Measurements from ENCODE around the gene ZBTB20.

The ZBTB20 gene

DNA sequence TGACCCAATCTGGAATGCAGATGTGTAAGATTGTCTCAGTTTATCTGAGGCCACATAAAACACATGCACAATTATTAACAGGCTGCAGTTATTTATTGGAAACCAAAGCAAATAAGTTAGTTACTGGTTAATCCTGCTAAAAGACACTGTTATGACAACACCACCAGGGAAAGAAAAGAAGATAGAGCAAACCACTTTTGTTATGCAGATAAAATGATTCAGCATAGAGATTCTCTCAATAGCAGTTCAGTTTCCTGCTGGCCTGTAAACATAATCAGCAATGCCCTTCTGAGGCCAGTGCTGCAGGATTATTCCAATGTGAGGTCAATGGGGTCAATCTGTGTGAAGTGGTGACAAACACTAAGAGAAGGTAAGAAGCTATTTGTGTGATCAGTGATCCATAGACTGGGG, 244.4 kb downstream of the ZBTB20 start:
- DNase-seq = no peak

DNA sequence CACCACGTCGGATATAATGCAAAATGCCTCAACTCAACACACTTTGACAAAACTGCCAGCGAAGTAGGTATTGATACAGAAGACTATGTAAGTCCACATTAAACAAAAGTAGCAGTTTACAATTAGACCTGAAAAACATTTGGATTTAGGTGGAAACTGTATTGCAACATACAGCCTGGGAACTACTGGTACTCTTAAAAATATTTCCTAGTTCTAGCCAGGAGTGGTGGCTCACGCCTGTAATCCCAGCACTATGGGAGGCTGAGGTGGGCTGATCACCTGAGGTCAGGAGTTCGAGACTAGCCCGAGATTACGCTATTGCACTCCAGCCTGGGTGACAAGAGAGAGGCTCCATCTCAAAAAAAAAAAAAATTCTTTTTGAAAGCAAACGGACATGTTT, 246.2 kb downstream of the ZBTB20 start:
- no peak for DNase-seq

DNA sequence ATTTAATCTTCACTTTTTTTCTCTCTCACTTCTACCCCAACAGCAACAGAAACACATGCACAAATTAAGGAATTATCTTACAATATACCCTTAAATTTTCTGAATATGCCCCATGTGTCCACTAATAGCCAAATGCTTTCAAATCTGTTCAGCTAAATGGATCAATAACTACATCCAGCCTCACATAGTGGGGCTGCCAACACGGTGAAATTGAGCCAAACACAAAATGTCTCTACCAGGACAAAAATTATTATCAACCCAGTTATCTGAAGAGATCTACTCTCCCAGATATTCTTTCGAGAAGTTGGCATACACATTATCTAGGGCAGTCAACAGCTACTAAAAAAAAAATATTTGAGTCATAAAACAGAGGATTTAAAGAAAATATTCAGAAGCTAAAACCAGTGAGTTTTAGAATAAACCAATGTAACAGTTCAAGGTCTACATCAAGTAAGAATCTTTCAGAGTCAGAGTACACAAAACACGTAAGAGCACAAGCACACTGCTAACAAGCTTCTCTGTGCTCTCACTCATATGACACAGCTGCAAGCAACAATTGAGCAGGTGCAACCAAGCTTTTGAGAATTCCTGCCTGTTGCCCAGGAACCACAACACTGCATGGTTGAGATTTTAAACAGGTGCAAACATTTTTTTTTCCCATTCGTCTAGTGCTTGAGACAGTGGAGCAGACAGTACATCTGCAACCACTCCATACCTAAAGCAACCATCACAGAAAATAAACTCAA, 247.7 kb downstream of the ZBTB20 start:
- DNase-seq = no peak

DNA sequence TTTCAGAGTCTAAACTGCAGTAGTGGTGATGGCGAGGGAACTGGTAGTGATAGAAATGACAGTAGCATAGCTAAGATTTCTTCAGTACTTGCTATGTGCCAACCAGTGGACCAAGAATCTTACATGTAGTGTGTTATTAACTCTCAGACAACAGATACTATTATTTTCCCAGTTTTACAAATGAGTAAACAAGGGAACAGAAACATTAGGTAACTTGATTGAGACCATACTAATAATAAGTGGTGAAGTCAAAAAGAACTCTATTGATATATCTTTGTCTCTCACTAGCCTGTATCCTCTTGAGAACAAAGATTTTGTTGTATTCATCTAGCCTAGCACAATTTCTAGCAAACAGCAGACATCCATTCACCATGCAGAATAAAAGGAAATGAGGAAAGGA, 250.1 kb downstream of the ZBTB20 start:
- no peak for DNase-seq

DNA sequence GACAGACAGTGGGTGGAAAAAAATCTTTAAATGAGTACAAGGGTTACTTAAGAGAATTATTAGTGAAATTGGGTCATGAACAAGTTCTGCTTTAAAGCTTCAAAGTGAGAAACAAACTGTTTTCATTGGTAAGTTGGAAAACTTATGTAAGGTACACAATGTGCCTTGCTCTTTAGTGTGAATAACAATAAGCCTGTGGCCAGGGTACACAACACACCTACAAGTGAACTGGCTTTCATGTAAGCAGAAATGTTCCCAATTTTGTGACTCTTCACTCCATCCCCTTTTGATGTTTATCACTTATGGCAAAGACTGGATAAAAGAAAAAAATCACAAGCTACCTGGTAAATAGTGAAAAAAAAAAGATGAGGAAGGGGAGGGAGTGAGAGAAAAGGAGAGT, 253.7 kb downstream of the ZBTB20 start:
- DNase-seq = no peak

DNA sequence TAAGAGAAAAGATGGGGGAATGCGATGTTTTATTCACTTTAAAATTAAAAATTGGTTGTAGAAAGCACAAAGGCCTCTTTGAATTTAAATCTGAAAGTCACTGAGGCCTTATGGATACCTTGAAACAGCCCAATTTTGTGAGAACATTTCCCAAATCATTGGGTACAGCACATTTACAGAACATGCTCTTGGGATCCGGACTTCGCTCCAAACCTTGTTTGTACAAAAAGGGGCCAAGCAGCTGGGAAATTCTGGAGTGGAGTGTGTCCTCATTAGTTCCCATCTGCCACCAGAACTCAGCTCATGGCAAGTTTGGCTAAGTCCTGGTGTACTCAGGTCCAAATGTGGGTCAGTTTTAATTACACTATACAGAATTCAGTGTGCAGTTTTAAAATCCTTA, 254.2 kb downstream of the ZBTB20 start:
- no peak for DNase-seq

DNA sequence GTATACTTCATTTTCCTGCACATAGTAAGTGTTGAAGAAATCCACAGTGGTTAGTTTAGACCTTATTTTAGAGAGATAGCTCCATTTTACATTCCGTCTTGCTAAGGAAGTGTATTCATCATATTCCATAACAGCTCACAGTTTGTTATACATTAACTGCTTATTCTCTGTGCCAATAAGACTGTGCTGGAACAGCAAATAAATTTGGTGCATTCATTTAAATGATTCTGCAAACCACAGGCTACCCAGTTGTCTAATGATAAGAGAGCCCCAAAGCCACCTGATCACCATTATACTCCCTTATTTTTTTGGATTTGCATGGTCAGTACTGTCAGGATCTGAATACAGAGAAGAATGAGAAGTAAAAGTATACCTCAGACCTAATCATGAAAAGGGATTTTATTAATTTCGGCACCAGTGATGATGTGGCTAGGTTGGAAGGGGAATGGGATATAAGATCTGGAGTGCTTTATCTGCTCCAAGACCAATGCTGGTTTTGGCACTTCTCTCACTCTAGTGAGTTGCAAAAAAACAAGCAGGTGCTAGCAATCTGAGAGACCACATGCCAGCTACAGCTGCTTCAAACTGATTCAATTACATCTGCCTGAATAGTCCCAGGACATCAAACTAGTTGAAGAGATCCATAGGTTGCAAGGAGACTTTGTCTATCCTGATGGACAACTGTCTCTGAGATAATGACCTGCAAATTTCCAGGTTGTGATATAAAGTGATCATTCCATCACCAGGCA, 254.8 kb downstream of the ZBTB20 start:
- no peak for DNase-seq

DNA sequence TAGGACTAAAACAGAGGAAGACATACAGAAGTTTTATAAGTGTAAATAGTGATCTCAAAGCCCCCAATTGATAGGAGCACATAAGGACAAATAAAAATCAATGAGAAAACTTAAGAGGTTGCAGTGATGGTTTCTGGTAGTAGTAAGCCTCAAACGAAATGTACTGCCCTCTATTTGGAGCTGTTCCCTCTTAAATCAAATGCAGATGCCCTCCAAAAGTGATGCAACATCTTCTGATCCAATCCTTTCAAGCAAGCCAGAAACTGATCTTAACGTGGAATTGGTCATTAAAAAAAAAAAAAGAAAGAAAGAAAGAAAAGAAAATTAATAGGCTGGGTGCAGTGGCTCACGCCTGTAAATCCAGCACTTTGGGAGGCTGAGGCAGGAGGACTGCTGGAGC, 259.3 kb downstream of the ZBTB20 start:
- DNase-seq = no peak

DNA sequence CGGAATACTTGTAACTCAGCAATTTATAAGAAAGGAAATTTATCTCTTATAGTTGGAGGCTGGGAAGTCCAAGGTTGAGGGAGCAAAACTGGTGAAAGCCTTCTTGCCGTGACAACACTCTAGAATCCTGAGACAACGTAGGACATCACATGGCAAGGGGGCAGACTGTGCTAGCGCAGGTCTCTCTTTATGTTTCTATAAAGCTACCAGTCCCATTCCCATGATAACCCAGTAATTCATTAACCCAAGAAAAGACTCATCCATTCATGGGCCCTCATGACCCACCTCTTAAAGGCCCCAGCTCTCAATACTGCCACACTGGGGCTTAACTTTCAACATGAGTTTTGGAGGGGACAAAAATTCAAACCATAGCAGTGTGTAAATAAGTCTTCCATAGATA, 260.2 kb downstream of the ZBTB20 start:
- DNase-seq = no peak

DNA sequence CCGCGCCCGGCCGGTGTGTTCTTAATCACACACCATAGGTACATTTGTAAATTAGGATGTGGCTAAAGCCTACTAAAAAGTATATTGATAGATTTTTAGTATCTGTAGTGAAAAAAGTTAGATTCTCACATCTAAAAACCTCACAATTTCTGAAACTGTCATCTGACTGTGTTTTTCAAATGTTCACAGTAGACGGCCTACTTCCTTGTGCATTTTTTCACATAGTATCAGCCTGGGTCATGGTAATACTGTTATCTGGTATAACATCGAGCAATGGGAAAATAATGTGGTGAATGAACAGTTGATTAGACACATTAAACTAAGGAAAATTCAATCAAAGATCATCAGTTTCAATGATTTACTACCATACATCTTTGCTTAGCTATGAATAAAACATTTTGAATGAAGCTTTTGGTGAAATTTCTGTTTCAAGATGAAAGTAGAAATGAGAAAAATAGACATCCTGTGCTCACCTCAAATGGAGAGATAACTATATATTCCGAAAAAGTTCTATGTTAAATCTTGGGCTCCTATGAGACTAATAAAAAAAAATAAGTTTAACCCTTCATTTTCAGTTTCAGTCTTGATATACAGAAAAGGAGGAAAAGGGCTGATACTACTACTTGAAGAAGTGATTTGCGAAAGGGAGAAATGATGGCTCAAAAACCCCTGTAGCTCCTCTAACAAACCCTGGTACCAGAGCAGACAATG, 262.7 kb downstream of the ZBTB20 start:
- no peak for DNase-seq

DNA sequence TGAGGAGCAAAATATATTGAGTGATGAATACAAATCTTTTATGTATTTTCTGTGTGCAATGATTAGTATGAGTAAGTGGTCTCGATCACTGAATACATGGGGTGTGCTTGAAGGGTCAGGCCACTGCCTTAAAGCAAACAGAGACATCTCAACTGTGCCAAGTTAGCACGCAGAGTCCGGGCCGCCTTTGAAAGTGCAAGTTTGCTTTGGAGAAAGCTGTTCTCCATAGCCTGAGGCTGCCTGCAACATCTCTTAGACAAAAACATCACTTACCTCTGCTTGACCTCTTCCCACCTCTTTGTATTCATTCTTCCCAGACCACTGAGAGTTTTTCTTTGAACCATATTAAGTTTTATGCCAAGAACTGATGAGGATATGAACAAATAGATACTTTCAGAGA, 267.0 kb downstream of the ZBTB20 start:
- DNase-seq = no peak

DNA sequence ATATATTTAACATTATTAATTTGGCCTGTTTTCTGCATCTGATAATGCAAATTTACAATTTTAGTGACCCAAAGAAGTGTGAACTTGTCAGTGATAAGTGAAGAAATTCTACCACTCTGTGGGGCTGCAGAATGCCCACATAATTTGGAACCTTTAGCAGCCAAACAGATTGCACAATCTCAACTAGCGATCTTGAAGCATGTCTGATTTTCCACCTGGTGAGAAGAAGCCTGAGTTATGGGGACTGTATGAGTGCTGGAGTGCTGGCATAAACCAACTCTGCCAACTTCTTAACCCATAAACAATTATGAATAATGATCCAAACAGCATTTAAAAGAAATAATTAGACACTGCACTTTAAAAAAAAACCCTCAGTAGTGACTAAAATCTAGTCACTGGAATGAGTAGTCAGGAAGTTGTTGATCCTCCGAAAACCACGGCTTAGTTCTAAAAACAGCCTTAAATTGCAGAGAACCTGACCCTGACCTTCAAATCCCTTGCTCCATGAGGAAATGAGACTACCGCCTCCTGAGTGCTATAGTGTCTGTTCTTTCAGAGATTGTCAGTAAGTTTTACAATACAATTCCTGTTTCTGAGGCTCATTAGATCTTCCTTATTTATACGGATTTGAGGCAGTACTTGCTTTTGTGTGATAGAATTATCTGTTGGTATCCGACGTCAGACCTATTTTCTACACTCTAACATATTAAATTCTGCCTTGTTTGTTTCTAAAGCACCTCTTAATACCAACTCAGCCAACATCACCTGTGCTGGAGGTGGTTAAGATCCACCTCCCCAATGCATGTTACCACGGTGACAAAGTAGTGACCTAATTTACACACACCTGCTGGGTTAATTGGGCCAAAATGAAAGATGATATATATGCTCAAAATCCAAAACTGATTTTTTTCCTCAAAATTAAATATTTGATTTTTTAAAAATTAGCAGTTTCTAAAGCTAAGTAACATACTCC, 267.7 kb downstream of the ZBTB20 start:
- DNase-seq = no peak

DNA sequence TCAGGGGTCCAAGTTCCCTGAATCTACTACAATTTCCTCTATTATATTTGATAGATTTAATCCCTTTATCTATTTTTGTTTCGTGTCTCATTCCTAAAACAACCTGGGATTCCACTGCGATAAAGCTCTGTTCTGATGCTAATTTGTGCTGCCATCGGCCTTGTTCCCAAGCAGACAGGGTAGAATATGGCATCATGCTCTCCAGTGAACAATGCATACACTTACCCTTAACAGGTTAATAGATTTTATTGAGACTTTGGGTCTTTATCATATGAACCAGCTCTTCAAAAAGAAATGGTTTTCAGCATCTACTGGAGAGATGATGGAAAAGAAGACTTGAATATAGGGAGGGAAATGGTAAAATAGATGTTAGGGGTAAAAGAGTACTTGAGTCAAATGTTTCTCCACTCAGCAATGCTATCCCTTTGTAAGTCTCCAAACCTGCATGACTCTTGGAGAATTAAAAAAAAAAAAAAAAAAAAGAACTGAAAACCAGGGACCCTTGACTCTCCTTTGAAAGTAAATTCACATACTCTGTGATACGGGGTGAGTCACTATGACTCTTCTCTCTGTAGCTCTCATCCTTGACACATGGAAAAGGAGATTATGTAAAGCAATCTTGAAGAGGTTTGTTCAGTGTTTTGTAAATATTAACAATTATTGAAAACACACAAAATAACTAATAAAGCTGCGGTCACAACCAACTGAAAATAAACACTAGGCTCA, 268.8 kb downstream of the ZBTB20 start:
- DNase-seq = no peak

DNA sequence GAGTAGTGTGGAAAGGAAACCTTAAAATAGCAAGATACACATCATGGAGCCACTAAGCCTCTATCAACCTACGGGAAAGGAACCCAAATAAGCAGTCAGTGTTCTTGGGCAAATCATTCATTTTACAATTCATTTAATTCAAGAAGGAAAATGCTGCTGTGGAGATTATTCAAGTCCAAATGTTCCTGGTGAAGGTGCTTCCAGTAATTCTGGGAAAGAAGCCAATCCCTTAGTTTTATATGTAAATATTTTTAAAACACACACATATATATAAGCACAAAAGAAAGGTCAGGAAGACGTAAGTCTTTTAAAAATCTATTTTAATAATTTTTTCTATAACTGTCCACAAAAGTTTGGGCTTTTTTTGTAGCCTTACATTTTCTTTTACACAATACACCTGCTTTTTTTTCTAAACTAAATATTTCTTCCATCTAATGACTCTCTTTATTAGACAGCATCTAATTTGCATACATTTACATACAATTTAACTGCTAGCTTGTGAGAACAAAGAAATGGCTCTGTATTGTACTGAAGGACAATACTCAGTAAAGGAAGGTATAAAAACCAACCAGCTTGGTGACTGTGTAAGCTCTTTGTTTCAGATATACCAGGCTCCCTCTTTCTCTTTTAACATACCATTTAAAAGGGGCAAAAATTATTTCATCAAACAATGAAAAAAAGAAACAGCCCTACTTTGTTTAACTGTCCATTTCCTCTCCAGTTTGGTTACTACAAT, 269.5 kb downstream of the ZBTB20 start:
- DNase-seq = no peak

DNA sequence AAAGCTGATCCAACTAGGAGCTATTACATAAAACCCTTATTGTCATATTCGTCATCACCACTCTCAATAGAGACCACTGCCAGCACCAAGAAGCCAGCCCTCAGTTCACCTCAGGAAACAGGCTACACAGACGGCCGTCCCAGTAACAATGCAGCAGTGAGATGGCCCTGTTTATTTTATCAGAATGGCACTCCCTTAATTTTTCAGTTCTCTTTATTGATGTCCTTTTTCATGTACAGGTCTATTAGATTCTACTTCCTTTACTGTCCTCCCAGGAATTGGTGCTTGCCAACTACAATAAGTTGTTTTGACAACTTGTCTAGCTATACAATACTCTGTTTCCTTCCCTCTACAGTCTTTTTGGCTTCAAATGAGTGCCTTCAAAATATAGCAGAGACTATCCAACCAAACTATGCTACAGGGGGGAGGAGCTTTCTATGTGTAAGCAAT, 272.5 kb downstream of the ZBTB20 start:
- DNase-seq = no peak

DNA sequence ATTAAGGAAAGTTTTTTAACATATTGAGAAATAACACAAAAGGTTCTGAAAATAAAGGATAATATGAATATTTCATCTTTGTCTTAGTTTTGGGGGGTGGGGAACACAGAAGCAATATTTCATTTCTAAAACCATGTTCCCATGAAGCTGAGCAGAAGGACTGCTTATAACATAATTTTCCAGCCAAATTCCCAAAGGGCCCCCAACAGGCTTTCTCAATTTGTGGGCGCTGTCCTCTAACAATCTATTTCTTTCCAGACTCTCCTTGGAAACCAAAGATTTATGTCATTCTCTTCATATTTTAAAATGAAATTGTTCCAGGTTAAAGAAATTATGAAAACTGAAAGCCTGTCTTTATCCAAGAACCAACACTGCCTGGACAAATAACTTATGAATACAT, 273.5 kb downstream of the ZBTB20 start:
- DNase-seq = no peak

DNA sequence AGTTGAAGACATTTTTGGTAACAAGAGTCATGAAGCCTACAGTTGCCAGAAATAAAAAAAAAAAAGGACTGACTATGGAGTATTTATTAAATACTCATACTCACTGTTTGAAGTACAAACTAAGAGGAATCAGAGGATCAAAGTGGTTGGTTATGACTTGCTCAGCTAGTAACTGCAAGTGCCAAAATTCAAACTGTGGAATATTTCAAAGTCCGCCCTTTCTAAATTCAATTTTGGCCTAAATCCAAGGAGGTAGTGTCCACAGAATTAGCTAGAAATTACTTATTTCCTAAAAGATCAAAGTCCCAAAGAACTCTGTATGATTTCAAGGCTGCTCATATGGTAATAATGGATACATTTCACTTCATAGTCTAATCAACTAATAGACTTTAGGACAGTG, 274.5 kb downstream of the ZBTB20 start:
- DNase-seq = no peak

DNA sequence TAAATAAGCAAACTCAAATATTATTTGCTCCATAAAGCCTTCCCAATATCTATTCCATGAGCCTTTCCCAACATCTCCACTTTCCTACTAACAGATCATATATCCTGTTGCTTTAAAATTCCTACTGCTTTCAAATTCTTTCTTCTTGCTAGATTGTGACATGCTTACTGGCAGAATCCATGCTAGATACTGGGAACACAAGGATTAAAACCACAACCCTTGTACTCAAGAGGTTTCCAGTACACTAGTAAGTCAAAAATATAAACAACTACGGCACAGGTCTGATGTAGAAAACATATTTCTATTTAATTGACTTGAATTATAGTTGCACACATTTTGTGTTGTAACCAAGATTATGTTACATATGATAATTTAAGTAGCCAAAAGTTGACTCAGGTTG, 275.0 kb downstream of the ZBTB20 start:
- no peak for DNase-seq

DNA sequence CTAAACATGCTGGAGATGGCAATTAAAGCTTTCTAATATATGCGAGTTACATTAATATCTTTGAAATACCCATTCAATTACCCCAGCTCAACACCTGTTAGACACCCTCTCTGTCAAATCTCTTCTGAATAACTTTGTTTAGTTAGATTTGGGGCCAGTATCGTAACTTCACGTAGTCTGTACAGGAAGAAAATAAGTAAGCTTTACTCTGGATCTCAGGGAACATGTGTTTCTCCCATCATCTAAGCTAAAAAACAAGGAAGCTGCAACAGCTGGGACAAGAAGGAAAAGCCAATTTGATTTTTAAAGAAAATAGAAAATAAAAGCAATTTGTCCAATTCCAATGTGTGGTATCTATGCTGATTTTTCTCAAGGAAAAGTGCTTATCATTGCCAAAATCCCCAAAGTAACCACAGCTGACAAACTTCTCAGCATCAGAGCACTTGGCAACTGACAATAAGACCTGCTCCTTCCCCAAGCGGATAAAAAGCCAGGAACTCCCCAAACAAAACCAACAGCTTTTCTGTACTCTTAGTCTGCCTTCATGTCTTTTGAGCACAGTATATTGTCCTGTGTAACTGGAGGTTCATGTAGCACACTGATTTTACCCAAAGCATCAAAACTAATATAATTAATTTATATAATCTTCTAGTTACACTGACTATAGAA, 279.1 kb downstream of the ZBTB20 start:
- no peak for DNase-seq

DNA sequence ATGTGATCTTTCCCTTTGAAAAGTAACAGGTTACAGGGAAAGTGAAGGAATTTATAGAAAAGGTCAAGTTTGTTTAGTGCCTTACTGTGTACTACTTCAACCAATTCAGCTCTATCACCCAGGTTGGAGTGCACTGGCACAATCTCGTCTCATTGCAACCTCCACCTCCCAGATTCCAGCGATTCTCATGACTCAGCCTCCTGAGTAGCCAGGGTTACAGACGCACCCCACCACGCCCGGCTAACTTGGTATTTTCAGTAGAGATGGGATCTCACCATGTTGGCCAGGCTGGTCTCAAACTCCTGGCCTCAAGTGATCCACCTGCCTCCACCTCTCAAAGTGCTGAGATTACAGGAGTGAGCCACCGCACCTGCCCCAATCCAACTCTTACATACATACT, 279.7 kb downstream of the ZBTB20 start:
- DNase-seq = no peak

DNA sequence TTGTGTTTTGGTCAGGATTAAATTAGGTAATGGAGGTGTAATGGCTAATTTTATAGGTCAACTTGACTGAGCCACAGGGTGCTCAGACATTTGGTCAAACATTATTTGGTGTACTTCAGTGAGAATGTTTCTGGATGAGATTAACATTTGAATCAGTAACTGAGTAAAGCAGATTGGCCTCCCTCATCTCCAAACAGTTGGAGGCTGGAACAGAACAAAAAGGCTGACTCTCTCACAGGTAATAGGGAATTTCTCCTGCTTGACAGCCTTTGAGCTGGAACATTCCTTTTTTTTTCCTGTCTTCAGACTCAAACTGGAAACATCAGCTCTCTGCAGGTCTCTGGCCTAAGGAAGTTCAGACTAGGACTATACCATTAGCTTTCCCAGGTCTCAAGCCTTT, 280.7 kb downstream of the ZBTB20 start:
- DNase-seq = no peak

All from stimulated activated CD4-positive, alpha-beta T cell treated with anti-CD3 and anti-CD28 coated beads, Interleukin-4, amount 100 ng/mL, for 24 hours (primary cell).